Activated CD8-positive, alpha-beta memory T cell treated with anti-CD3 and anti-CD28 coated beads, Interleukin-2, amount 50 U/mL, for 24 hours (primary cell): ENCODE measurements around the gene DTD2.
"Not testable (repeated sequence)": the region's sequence is repeated elsewhere in the genome, so short reads cannot be mapped to it uniquely, and the experiment has no call there.

Experiments used
- DNase-seq: peaks from one replicate; pipeline ENCODE4 v3.0.0-alpha.2; 2020; ENCODE audit errors: extremely low read depth

The DTD2 gene

DNA sequence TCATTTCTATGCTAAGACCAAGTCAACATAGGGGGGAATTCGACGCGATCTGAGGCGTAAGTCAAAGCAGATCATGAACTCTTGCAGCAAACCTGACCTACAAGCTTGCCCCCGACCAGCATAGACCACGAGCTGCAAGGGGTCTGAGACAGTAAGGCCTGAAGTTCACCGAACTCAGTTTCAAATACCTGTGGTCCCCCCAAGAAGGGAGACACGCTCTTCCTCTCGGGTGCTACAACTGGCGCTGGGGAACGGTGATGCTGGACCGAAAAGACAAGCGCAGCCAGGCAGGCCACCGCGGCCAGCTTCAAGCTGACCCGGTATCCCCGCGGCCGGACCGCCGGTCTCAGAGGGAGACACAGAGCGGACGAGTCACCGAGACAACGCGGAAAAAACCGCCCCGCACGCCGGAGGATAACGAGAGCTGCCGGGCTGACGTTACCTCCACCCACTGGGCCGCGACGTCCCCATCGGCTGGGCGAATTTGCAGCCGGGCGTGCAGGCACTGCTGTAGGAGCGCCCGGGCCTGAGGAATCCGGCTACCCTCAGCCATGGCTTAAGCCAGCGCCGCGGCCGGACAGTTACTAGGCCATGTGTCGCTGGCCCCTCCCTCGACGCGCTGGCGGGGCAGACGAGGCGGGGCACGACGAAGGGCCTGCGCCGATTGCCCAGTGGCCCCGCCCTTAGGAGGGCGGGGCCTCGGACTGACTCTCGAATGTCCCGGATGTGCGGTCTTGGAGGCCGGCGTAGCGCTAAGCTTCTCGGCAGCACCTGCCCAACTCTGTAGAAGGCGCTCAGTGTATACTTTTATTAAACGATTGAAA, at the start of gene DTD2:
DTD2 (minus strand) TSS at position 666 of the 824 bp plus-strand sequence; CDS start at position 553, 113 bp downstream.
- DNase-seq: peak; percentile 68

DNA sequence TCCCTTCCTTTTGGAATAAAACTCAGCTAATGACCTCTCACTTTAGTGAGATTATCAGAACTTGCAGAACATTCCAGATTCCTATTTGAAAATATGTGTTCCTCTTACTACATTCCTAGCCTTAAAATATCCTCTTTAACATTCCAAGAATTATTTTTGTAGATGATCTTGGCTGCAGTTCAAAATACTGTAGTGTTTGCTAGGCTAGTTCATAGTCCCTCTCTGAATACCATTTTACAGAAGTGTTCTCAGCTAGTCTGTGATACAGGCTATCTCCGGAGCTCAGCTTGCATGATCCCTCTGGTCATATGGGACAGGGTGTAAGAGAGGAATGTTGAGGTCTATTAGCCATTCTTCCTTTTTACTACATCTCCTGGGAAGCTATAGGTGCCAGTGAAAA, 48.1 kb upstream of the DTD2 start:
- DNase-seq: no peak

DNA sequence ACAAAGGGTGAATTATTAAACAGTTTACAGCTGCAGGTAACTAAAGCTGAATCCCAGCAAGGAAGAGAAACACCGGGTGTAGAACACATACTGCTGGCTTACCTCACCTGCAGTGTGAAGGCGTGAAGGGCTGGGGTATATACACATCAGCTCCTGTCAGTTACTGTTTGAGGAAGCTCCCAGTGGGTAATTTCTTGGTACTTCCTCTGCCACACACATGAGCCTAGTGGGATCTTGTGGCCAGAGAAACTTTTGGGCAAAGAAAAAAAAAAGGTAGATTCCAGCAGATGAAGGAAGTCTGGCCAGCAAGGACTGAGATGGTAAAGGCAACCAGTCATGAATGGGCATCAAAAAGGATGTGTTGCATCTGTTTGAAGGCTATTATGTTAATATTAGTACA, 44.6 kb upstream of the DTD2 start:
- DNase-seq: no peak

- DNase-seq: no peak
Measured at GRCh38 chr14:31492759-31493498, 35.6 kb upstream of the DTD2 start.

DNA sequence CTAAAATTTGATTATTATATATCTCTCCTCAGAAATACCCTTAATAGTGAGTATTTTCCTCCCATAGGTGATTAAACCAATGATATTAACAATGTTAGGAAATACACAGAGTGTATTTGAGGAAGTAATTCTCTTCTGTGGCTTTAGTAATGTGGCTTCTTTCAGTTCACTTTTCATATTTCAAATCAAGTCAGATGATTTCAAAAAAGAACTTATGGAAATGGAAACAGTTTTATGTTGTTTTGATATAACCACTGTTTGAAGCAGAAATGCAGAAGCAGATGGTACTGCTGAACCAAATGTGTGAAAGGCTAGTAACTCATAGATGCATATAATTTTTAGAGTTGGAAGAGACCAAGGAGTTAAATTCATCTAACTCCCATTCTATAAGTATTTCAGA, 32.4 kb upstream of the DTD2 start:
- DNase-seq: no peak

GRCh38 chr14:31487886-31488285, 30.6 kb upstream of the DTD2 start, which contains the start of gene GPR33:
GPR33 (minus strand) TSS chr14:31488039; CDS start chr14:31483965, 4,074 bp downstream.
- DNase-seq: no peak

GRCh38 chr14:31486764-31487163, 29.5 kb upstream of the DTD2 start:
- DNase-seq: no peak

GRCh38 chr14:31484754-31485153, 27.4 kb upstream of the DTD2 start:
- no peak for DNase-seq

DNA sequence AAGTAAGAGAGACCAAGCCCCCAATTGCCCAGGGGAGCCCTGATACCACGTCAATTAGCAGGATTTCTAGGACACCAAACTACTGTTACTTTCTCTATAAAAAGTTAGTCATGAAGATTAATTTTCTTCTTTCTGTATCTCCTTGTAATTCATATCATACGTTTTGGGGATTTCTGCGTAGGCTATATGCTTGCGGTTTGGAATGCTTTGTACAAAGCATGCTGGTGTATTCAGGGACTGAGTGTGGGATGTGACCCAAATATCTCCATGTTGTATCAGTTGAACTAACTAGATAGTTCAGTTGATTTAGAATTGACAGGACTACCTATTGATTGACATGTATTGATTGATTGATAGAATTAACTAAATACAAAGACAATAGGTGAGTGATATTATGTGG, 22.9 kb upstream of the DTD2 start:
- no peak for DNase-seq

- no peak for DNase-seq
Measured at GRCh38 chr14:31479027-31479426, 21.7 kb upstream of the DTD2 start.

- no peak for DNase-seq
Measured at GRCh38 chr14:31477248-31477647, 19.9 kb upstream of the DTD2 start.

DNA sequence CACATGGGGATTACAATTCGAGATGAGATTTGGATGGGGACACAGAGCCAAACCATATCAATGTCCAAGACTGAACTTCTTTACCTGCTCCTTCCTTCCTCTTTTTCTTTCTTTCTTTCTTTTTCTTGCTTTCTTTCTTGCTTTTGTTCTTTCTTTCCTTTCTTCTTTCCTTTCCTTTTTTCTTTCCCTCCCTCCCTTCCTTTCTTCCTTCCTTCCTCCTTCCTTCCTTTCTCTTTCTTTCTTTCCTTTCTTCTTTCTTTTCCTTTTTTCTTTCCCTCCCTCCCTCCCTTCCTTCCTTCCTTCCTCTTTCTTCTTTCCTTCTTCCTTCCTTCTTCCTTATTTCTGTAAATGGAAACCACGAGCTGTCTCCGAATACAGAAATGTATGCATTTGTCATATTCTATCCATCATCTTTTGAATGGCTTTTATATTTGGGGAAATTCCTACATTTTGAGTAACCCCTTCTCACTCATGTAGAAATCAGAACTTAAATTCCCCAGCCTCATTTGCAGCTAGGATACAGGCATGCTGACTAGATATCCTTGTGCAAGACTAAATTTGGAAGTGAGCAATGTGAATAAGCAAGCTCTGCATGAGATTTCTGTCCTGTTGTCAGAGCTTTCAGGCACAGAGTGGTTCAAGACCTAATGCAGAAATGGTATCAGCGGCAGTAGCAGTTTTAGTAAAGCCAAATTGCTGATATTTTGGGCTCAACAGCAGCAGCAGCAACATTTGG, 19.0 kb upstream of the DTD2 start:
- no peak for DNase-seq

GRCh38 chr14:31466554-31466953, 9.2 kb upstream of the DTD2 start:
- DNase-seq: no peak

- no peak for DNase-seq
Measured at GRCh38 chr14:31465111-31465510, 7.8 kb upstream of the DTD2 start.

DNA sequence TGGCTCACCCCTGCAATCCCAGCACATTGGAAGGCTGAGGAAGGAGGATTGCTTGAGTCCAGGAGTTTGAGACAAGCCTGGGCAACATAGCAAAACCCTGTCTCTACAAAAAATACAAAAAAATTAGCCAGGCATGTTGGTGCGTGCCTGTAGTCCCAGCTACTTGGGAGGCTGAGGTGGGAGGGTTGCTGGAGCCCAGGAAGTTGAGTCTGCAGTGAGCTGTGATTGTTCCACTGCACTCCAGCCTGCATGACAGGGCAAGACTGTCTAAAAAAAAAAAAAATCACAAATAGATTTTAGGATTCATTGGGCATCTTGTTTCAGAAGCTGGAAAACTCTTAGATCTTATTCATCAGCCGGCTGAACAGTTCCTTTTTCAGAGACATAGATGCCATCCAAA, 5.1 kb upstream of the DTD2 start:
- DNase-seq: not testable (repeated sequence)

GRCh38 chr14:31461545-31461944, 4.2 kb upstream of the DTD2 start:
- no peak for DNase-seq

- DNase-seq: no peak
Measured at GRCh38 chr14:31457665-31458659, 656 bp upstream of the DTD2 start.

GRCh38 chr14:31449971-31450610, 7.2 kb downstream of the DTD2 start:
- DNase-seq: no peak

DNA sequence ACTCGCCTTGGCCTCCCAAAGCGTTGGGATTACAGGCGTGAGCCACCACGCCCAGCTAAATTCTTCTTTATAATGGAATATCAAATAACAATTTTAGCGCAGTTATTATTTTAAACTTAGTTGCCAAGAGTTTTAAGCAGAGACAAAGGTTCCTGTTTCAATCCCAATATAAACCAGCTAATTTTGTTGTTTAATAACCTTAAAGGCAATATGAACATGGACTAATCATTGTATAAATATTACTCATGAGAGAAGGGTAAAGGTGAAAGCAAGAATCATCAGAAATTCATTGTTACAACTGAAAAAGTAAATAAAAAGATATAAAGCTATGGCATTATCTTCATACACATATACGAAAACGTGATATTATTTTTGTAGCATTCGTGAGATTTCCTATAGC, 8.2 kb downstream of the DTD2 start:
- DNase-seq: no peak

DNA sequence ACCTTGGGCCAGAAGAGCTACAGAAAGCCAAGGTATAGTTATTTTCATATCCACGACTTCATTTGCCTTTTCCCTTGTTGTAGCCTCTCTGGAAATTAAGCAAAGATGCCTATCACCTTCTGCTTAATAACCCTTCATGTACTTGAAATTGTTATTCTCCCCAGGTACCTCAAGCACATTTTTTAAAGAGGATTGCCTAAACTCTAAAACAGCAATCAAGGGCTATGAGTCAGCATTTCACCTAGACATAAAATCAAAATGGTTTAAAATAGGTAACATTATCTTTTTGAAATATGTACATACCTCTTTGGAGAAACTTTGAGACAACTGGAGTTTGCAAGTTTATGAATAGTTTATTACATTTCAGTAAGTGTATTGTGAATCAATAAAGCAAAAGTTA, 11.6 kb downstream of the DTD2 start:
- DNase-seq: no peak

GRCh38 chr14:31442284-31442683, 15.0 kb downstream of the DTD2 start:
- DNase-seq: no peak
